Activated CD4-positive, alpha-beta T cell treated with anti-CD3 and anti-CD28 coated beads, Interleukin-2, amount 50 U/mL, for 24 hours (primary cell): ENCODE results near the gene CEP85.
"Not testable (repeated sequence)": the region's sequence is repeated elsewhere in the genome, so short reads cannot be mapped to it uniquely, and the experiment has no call there.

Experiments used
- DNase-seq, 2 donors: peaks; one replicate each; pipeline ENCODE4 v3.0.0-alpha.2; 2020; ENCODE audit warnings: low read depth in 1 of 2, low spot score in 1 of 2

The CEP85 gene

GRCh38 chr1:26224606-26225005, 9.4 kb upstream of the CEP85 start:
- DNase-seq: no peak

- peak in 1 of 2 donors; percentile 4 for DNase-seq
These were observed 8.8 kb upstream of the CEP85 start for GRCh38 chr1:26225033-26225831.

GRCh38 chr1:26230682-26231081, 3.3 kb upstream of the CEP85 start:
- DNase-seq: not testable (repeated sequence)

GRCh38 chr1:26234644-26235370, 807 bp downstream of the CEP85 start:
- peak in 1 of 2 donors; percentile 3 for DNase-seq

- DNase-seq: no peak
These were observed 3.4 kb downstream of the CEP85 start for GRCh38 chr1:26237230-26237966.

GRCh38 chr1:26239936-26240335, 5.9 kb downstream of the CEP85 start:
- no peak for DNase-seq

- DNase-seq: no peak
These were observed 18.7 kb downstream of the CEP85 start for GRCh38 chr1:26252718-26253117.

- DNase-seq: no peak
These were observed 20.4 kb downstream of the CEP85 start for GRCh38 chr1:26254404-26254803.

- no peak for DNase-seq
These were observed 23.2 kb downstream of the CEP85 start for GRCh38 chr1:26257222-26257621.

GRCh38 chr1:26259005-26259404, 25.0 kb downstream of the CEP85 start:
- DNase-seq: no peak

- DNase-seq: no peak
These were observed 25.6 kb downstream of the CEP85 start for GRCh38 chr1:26259578-26259977.

- no peak for DNase-seq
These were observed 29.2 kb downstream of the CEP85 start for GRCh38 chr1:26263212-26263611.

- DNase-seq: no peak
These were observed 31.4 kb downstream of the CEP85 start for GRCh38 chr1:26265405-26265804.

- no peak for DNase-seq
These were observed 34.5 kb downstream of the CEP85 start for GRCh38 chr1:26268290-26269197.

- no peak for DNase-seq
These were observed 35.2 kb downstream of the CEP85 start for GRCh38 chr1:26269198-26269550.

GRCh38 chr1:26274801-26275425, 40.9 kb downstream of the CEP85 start:
- no peak for DNase-seq

- DNase-seq: peak in 1 of 2 donors; percentile 80
These were observed 41.8 kb downstream of the CEP85 start for GRCh38 chr1:26275580-26276431.

- DNase-seq: no peak
These were observed 42.4 kb downstream of the CEP85 start for GRCh38 chr1:26276432-26276838.

GRCh38 chr1:26277261-26277661, 43.3 kb downstream of the CEP85 start:
- no peak for DNase-seq
